Ammon's horn (tissue), 1 donor: ENCODE results near the gene RAB20.
A peak's percentile ranks its signal among the peaks of the same experiment; 100 is the strongest.

ENCODE experiments used
- DNase-seq: peaks from one replicate; pipeline ENCODE4 v3.0.0-alpha.2; 2016; ENCODE audit warnings: low spot score

RAB20 gene

DNA sequence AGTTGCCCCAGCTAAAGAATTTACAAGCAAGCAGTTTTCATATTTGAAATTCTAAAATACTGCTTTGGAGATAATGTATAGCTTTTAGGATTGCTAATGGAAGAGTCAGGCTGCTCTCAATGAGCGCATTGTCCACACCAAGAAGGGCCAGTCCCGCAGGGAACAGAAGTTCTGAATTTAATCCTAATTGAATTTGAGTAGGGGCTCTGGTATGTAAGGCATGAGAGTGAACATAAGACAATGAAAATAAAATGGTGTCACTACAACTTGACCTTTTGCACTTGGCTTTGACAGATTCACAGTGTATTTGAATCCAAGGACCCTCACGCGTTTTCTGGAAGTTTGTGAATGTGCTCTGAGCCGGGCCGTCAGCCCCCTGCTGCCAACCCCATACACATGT lies 32.6 kb downstream of the RAB20 start:
- DNase-seq = no peak

- no peak for DNase-seq
These were observed 33.2 kb downstream of the RAB20 start for GRCh38 chr13:110528371-110528770.

DNA sequence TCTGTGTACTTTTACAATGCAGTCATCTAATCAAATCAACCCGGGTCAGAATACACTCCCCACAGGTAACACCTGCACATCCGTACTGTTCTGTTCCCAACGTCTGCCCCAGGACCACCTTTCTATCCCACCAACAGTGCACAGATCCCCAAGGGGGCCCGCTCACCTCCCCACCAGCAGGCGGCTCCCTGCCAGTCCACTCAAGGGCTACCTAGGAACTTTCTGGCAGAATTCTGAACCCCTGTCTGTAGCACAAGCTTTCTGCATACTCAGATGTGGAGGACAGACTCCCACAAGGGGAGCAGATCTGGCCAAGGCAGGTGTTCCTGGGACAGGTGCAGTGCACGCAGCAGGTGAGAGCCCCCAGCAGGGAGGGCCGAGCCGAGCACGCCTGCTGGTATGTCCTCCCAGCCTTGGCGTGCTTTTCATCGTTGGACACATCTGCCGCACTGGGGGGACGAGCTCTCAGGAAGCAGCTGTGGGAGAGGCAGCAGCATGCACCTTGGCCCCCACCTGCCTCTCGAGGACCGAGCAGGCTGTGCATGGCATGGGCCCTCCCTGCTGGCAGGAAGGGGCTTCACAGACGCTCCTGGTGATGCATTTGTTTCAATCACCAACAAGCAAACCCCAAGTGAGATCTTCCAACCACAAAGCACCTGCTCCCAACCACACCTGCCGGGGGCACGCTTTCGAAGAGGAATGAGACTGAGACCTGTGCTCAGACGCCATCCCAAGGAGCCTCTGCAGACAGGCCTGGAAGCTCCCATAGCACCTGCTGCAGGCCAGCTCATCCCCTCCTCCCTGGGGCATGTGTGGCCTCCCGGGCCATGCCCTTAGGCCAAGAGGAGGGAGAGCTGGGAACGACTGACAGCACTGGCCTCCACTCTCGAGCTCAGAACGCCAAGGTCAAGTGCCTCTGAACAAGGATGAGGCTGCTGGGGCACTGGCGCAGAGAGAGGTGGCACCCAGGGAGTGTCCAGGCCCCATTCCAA lies 35.9 kb downstream of the RAB20 start:
- no peak for DNase-seq

GRCh38 chr13:110524541-110525257 lies 36.8 kb downstream of the RAB20 start:
- no peak for DNase-seq

- DNase-seq = no peak
These were observed 37.5 kb downstream of the RAB20 start for GRCh38 chr13:110523838-110524540.

GRCh38 chr13:110523180-110523579 lies 38.3 kb downstream of the RAB20 start:
- no peak for DNase-seq

DNA sequence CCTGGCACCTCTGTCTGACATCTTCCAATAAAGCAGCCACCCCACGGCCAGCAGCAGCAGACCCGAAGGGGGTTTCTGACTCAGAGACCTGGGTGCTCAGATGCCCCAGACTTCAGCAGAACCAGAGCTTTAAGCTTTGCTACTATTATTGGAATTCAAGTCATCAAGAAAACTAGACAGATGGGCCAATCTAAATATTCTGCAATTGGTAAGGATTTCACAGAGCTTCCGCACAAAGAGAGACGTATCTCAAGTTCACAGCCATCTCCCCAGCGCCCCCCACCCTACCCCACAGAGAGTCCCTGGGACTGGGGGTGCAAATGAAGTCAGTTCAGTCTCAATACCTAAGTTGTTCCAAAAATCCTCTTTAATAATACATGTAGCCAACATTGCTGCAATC lies 38.8 kb downstream of the RAB20 start:
- DNase-seq = no peak

GRCh38 chr13:110521946-110522345 lies 39.6 kb downstream of the RAB20 start:
- DNase-seq = no peak

DNA sequence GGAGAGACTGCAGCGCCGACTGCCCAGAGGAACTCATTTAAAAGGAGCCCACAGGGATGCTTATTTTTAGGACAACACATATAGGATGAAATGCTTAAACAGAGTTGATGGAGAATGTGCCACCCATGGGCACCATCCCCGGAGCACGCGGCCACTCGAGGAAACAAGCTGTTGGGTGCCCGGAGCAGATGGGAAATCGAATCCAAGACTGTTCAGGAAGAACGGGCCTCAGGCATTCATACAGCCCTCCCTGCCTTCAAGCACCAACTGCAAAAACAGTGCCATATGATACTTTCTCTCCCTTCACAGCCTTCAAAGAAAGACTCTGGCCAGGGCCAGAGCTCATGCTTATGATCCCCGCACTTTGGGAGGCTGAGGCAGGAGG lies 40.2 kb downstream of the RAB20 start:
- no peak for DNase-seq

GRCh38 chr13:110520431-110521295 lies 40.9 kb downstream of the RAB20 start:
- peak; percentile 80 for DNase-seq

DNA sequence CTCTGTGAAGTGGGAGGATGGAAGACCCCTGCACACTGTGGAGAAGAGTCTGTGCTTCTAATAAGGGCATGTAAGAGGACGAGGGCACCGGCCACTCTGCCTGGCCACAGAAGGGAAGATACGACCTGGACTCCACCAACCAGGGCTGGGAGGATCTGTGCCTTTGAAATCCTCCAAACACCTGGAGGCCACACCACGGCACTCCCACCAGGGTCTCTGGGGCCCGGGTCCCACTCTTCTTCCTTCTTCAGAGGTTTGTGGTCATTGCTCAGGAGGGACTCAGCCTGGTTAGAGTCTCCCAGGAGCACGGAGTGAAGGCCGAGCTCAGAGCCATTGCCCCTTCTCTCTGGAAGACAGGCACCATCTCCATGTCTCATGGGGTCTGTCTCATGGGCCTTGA lies 42.0 kb downstream of the RAB20 start:
- no peak for DNase-seq

- no peak for DNase-seq
These were observed 42.5 kb downstream of the RAB20 start for GRCh38 chr13:110519046-110519445.

DNA sequence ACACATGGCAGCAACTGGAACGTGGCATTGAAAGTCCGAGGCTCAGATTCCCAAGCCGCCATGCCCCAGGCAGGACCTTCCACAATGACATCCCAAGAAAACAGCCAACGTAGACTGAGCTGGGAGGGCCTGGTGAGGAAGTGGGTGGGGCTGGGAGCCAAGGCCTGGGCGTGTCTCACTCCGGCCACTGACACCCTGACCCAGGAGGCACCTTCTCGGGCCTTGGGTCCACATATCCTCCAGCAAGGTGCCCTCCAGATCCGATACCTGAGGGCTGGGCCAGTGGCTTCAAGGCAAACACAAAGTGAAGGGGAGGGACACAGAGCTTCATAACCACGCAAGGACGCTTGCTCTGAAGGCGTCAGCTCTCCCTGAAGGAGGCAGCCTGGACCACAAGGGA lies 43.0 kb downstream of the RAB20 start:
- no peak for DNase-seq

GRCh38 chr13:110518226-110518525 lies 43.3 kb downstream of the RAB20 start:
- DNase-seq = no peak

GRCh38 chr13:110517505-110518225 lies 43.9 kb downstream of the RAB20 start:
- no peak for DNase-seq

DNA sequence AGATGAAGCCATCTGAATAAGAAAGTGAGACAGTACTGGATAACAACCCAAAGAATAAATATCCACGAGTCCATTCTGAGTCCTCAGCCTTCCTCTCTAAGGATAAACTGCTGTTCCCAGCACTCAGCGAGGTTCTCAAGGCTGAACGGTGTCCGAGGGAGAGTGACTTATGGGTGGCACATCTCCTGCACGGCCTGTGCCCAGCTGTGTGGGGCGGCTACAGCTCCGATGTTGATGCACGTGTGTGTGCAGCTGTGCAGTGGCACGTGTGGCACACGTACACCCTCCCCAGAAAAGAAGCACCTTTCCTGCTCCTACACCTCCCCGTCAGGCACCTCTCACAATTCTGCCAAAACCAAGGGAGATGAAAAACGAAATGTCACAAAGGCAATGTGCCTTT lies 45.0 kb downstream of the RAB20 start:
- no peak for DNase-seq

GRCh38 chr13:110512198-110512740 lies 49.3 kb downstream of the RAB20 start:
- no peak for DNase-seq

- no peak for DNase-seq
These were observed 49.9 kb downstream of the RAB20 start for GRCh38 chr13:110511509-110512181.

- DNase-seq = no peak
These were observed 51.3 kb downstream of the RAB20 start for GRCh38 chr13:110509971-110510786.
